Heart right ventricle (tissue), 16 donors: ENCODE measurements around the gene ADGRD1. TPM values are rescaled to one million over a fixed set of nuclear protein-coding genes. Genes with fewer than 3 reads are reported as not detected.
"Not testable (repeated sequence)": the region's sequence is repeated elsewhere in the genome, so short reads cannot be mapped to it uniquely, and the experiment has no call there.

Experiments
- ATAC-seq, 8 donors: fragments of 200-7000 bp; cut with Tn5 transposase; one replicate each; pipeline ENCODE4 v1.9.1; 2020; ENCODE audit warnings: mild to moderate bottlenecking in 8 of 8, moderate library complexity in 8 of 8, moderate number of reproducible peaks in 1 of 8
- DNase-seq, 2 donors: peaks; one replicate each; pipeline ENCODE4 v3.0.0-alpha.2; 2020
- H3K27ac ChIP-seq, 10 donors: fragments of 200-600 bp; sonication (generic) in 2 of 10; one replicate each; pipeline versions ENCODE4 v1.5.0 to v1.8.0; 2020 to 2022; ENCODE audit warnings: mild to moderate bottlenecking in 3 of 10
- H3K27me3 ChIP-seq, 7 donors: fragments of 200-600 bp; one replicate each; pipeline ENCODE4 v1.8.0; 2021 to 2022; ENCODE audit warnings: mild to moderate bottlenecking in 2 of 7
- H3K36me3 ChIP-seq, 9 donors: fragments of 200-600 bp; sonication (generic) in 1 of 9; one replicate each; pipeline versions ENCODE4 v1.5.0 to v1.8.0; 2020 to 2022; ENCODE audit warnings: mild to moderate bottlenecking in 2 of 9
- H3K4me1 ChIP-seq, 9 donors: fragments of 200-600 bp; sonication (generic) in 1 of 9; one replicate each; pipeline versions ENCODE4 v1.5.0 to v1.8.0; 2020 to 2022; ENCODE audit warnings: mild to moderate bottlenecking in 4 of 9
- H3K4me3 ChIP-seq, 10 donors: fragments of 200-600 bp; sonication (generic) in 2 of 10; one replicate each; pipeline versions ENCODE4 v1.5.0 to v1.8.0; 2020 to 2022; ENCODE audit warnings: mild to moderate bottlenecking in 7 of 10, moderate library complexity in 2 of 10
- H3K9me3 ChIP-seq, 11 donors: fragments of 200-600 bp in 10 of 11; sonication (generic) in 2 of 11; one replicate each; pipeline versions ENCODE4 v1.5.0 to v1.8.0; 2013 to 2022; ENCODE audit warnings: mild to moderate bottlenecking in 2 of 11, control low read depth in 1 of 11, moderate library complexity in 1 of 11
- CTCF ChIP-seq, 9 donors: fragments of 200-600 bp; sonication (generic) in 2 of 9; IDR thresholded peaks; one replicate each; pipeline versions ENCODE4 v1.5.0 to v1.8.0; 2021 to 2022; ENCODE audit warnings: antibody characterized with exemption in 9 of 9, mild to moderate bottlenecking in 5 of 9, moderate library complexity in 1 of 9
- WGBS, 2 donors: extraction: QIAGEN DNeasy Blood & Tissue Kit; methylation state at CpG; one replicate each; pipeline ENCODE4 v1.1.7; 2013; ENCODE audit warnings: inconsistent platforms in 1 of 2; 5-methylcytosine and 5-hydroxymethylcytosine counted together
- intact Hi-C, 10 donors: fragments of 100-400 bp; cut with DNase I; formaldehyde crosslinking; loops; one replicate each; pipeline versions ENCODE4 v1.11.1 to v1.14.2; 2022
- polyA plus RNA-seq, 2 donors: library from polyadenylated mRNA; stranded (reverse); fragments of 200-250 nt; gene quantifications; one replicate each; pipeline ENCODE4 v1.2.3, GENCODE V29; 2013
- total RNA-seq, 10 donors: library from RNA; stranded (reverse); fragmentation: NEBNext Ultra II Directional in 3 of 10; extraction: Animal tissue kit (Norgen Biotek cat#: 25700) in 3 of 10; gene quantifications; one replicate each; pipeline versions ENCODE4 v1.2.1 to v1.2.4, GENCODE V29; 2021 to 2023
- donor health status: Arrhythmogenic right ventricular cardiomyopathy.
- donor health status: ischemic (EF 13 %, LVEDD 7.1; RV severe dilation, severe dysfunction).
- donor health status: healthy with polysubstance abuse.
- donor health status: DM: no; HTN: yes; CAD: no.
- donor health status: DM: no; HTN: no; CAD: no.
- donor health status: ischemic (EF 25% LVEDD 6.9; RV normal size, moderate dysfunction).
- donor health status: ischemic (EF 25% LVEDD 5.7; RV mildly dilated, moderate dysfunction).
- donor health status: healthy.
- donor health status: DM: yes; HTN: yes; CAD: no.
- donor health status: Ischemic cardiomyopathy.
- donor health status: ischemic (EF 35%, LVEDD 5.7; RV mildly dilated, moderate dysfunction).
- donor health status: nonischemic (EF 11% LVEDD 7.7; RV severe dilation, severe dysfunction).
- donor health status: DM: yes; HTN: yes; CAD: no.
- donor health status: PGD.
- donor health status: ischemic (EF 29% LVEDD 5.4; RV normal size, mild dysfunction).
- donor health status: nonischemic (EF 23%, LVEDD 6.1; RV moderate dilation, normal function).

The ADGRD1 gene
- total and polyA plus RNA-seq, 12 donors: 16.8 to 157 (median 69.7) TPM

GRCh38 chr12:131066886-131067490 is 113.3 kb downstream of the ADGRD1 start:
- Histone ChIP-seq H3K4me1 (peaks cover 0 to 34% (median 16%) of the 10 kb centered on the region in 9 donors), H3K27me3 (no peaks in the 10 kb centered on the region), H3K36me3 (no peaks in the 10 kb centered on the region), H3K9me3 (no peaks in the 10 kb centered on the region), H3K27ac (peak overlapping the region in 1 of 10 donors; percentile 39), H3K4me3 (no peak overlapping the region)
- ATAC-seq: peak in 2 of 8 donors; percentile 5 to 39
- 91 to 94% methylated on average over 14 of the region's 14 CpGs for whole genome bisulfite sequencing, 2 donors
- intact Hi-C loops: loop anchor here in 1 of 10 donors (1.0 kb wide), 1 partner anchor 19 kb away; no protein-coding TSS in a partner anchor
- DNase-seq: peak in 1 of 2 donors; percentile 12
- TF ChIP-seq CTCF (IDR thresholded peaks at IDR 0.05): no peak

GRCh38 chr12:131067981-131068851 is 114.5 kb downstream of the ADGRD1 start:
- ATAC-seq (peak in 2 of 8 donors; percentile 8 to 11), DNase-seq (peak in 1 of 2 donors; percentile 6)
- H3K27ac ChIP-seq: peak overlapping the region in 3 of 10 donors; percentile 6 to 21 (median 9)

GRCh38 chr12:131068926-131069720 is 115.4 kb downstream of the ADGRD1 start:
- 85 to 90% methylated on average over 15 of the region's 17 CpGs for WGBS, 2 donors
- peak overlapping the region in 1 of 10 donors; percentile 6 for H3K27ac ChIP-seq
- H3K36me3 ChIP-seq, H3K4me3 ChIP-seq, H3K9me3 ChIP-seq, ATAC-seq, intact Hi-C loops, H3K27me3 ChIP-seq: not testable (repeated sequence)
- DNase-seq: peak in 1 of 2 donors; percentile 7
- H3K4me1 ChIP-seq: peaks cover 2 to 37% (median 21%) of the 10 kb centered on the region in 9 donors

More at GRCh38 chr12:131067981-131068851, 114.5 kb downstream of the ADGRD1 start:
- whole genome bisulfite sequencing, 2 donors: 77 to 88% methylated on average over 12 of the region's 12 CpGs
- no peak for TF ChIP-seq CTCF (IDR thresholded peaks at IDR 0.05)
- H3K4me3 ChIP-seq: no peak overlapping the region
- H3K9me3 ChIP-seq: peaks cover 0 to 1% (median 0%) of the 10 kb centered on the region in 11 donors
- intact Hi-C loops: loop anchor here in 1 of 10 donors (1.0 kb wide), 1 partner anchor 18 kb away; no protein-coding TSS in a partner anchor
- H3K27me3 ChIP-seq: no peaks in the 10 kb centered on the region
- peaks cover 0 to 4% (median 0%) of the 10 kb centered on the region in 9 donors for H3K36me3 ChIP-seq
- H3K4me1 ChIP-seq: peaks cover 0 to 34% (median 16%) of the 10 kb centered on the region in 9 donors

- H3K4me3 ChIP-seq, H3K27ac ChIP-seq, H3K9me3 ChIP-seq, intact Hi-C loops, H3K36me3 ChIP-seq, ATAC-seq, H3K27me3 ChIP-seq: not testable (repeated sequence)
- peak in 1 of 2 donors; percentile 4 for DNase-seq
- H3K4me1 ChIP-seq: peaks cover 8 to 45% (median 21%) of the 10 kb centered on the region in 9 donors
- 94 to 98% methylated on average over 20 to 21 of the region's 21 CpGs for WGBS, 2 donors
These were observed 116.4 kb downstream of the ADGRD1 start for GRCh38 chr12:131070136-131070535.

GRCh38 chr12:131070668-131071067 is 117.0 kb downstream of the ADGRD1 start:
- H3K4me3 ChIP-seq, DNase-seq, H3K9me3 ChIP-seq, H3K27me3 ChIP-seq, ATAC-seq, intact Hi-C loops, H3K36me3 ChIP-seq, H3K27ac ChIP-seq: not testable (repeated sequence)
- peaks cover 9 to 45% (median 21%) of the 10 kb centered on the region in 9 donors for H3K4me1 ChIP-seq
- WGBS, 2 donors: 94 to 99% methylated on average over 3 to 4 of the region's 6 CpGs

- H3K27ac ChIP-seq, intact Hi-C loops, H3K9me3 ChIP-seq, ATAC-seq, H3K4me3 ChIP-seq, H3K36me3 ChIP-seq, H3K27me3 ChIP-seq: not testable (repeated sequence)
- WGBS, 2 donors: 85 to 90% methylated on average over 12 of the region's 12 CpGs
- H3K4me1 ChIP-seq: peaks cover 9 to 40% (median 22%) of the 10 kb centered on the region in 9 donors
- DNase-seq: peak in 1 of 2 donors; percentile 9
These were observed 117.6 kb downstream of the ADGRD1 start for GRCh38 chr12:131071234-131071820.

GRCh38 chr12:131071950-131072349 is 118.2 kb downstream of the ADGRD1 start:
- intact Hi-C loops, H3K9me3 ChIP-seq, H3K36me3 ChIP-seq, H3K27ac ChIP-seq, DNase-seq, H3K4me3 ChIP-seq, H3K27me3 ChIP-seq, ATAC-seq: not testable (repeated sequence)
- H3K4me1 ChIP-seq: peaks cover 3 to 35% (median 18%) of the 10 kb centered on the region in 9 donors
- WGBS, 2 donors: 87 to 97% methylated on average over 7 to 8 of the region's 12 CpGs
